Type B pancreatic cell (in vitro differentiated cells): ENCODE measurements around the gene TNFRSF11A. TPM values are rescaled to one million over a fixed set of nuclear protein-coding genes. Genes with fewer than 3 reads are reported as not detected.

Experiments used
- DNase-seq: peaks from one replicate; pipeline ENCODE4 v3.0.0; 2021; ENCODE audit warnings: mixed read lengths; ENCODE audit not compliant: unreplicated experiment; ENCODE audit errors: extremely low spot score
- H3K27ac Mint-ChIP-seq: 2 replicates; pipeline ENCODE4 v1.8.0; 2021; ENCODE audit warnings: mild to moderate bottlenecking, mixed read lengths
- H3K27me3 Mint-ChIP-seq: 2 replicates; pipeline ENCODE4 v1.8.0; 2021; ENCODE audit warnings: mixed read lengths
- H3K36me3 Mint-ChIP-seq: 2 replicates; pipeline ENCODE4 v1.8.0; 2021; ENCODE audit warnings: mixed read lengths
- H3K4me1 Mint-ChIP-seq: one replicate; pipeline ENCODE4 v1.8.0; 2021; ENCODE audit warnings: mixed read lengths; ENCODE audit not compliant: unreplicated experiment
- H3K4me3 Mint-ChIP-seq: 2 replicates; pipeline ENCODE4 v1.8.0; 2021; ENCODE audit warnings: mild to moderate bottlenecking, mixed read lengths
- H3K9me3 Mint-ChIP-seq: 2 replicates; pipeline ENCODE4 v1.8.0; 2021; ENCODE audit warnings: mixed read lengths
- CTCF ChIP-seq: fragments of 200-600 bp; sonication (generic); conservative IDR thresholded peaks from 2 replicates; pipeline ENCODE4 v1.5.0; 2021; ENCODE audit warnings: antibody characterized with exemption, mild to moderate bottlenecking
- total RNA-seq: library from RNA; stranded (reverse); gene quantifications from 2 replicates; pipeline ENCODE4 v1.2.1, GENCODE V29; 2021; ENCODE audit warnings: low replicate concordance

The TNFRSF11A gene
- total RNA-seq, 1 donor from 2014 or later = 3.5 TPM

GRCh38 chr18:62418258-62418657, 93.1 kb downstream of the TNFRSF11A start:
- H3K9me3 Mint-ChIP-seq = peaks cover 12% of the 10 kb centered on the region
- H3K4me1 Mint-ChIP-seq = peaks cover 6% of the 10 kb centered on the region
- no peak overlapping the region for H3K27ac Mint-ChIP-seq
- no peak for DNase-seq
- no peak for TF ChIP-seq CTCF
- no peak overlapping the region for H3K4me3 Mint-ChIP-seq
- H3K36me3 Mint-ChIP-seq = no peaks in the 10 kb centered on the region
- H3K27me3 Mint-ChIP-seq = peaks cover 10% of the 10 kb centered on the region

- no peaks in the 10 kb centered on the region for H3K36me3 Mint-ChIP-seq
- H3K4me3 Mint-ChIP-seq = peak overlapping the region; percentile 39
- peaks cover 12% of the 10 kb centered on the region for H3K9me3 Mint-ChIP-seq
- H3K27me3 Mint-ChIP-seq = peaks cover 3% of the 10 kb centered on the region
- H3K4me1 Mint-ChIP-seq = peaks cover 6% of the 10 kb centered on the region
- peak overlapping the region; percentile 61 for H3K27ac Mint-ChIP-seq
- TF ChIP-seq CTCF = no peak
- DNase-seq = no peak
Measured at GRCh38 chr18:62420151-62420512, 95.0 kb downstream of the TNFRSF11A start.

- Mint-ChIP-seq H3K4me1 (peaks cover 9% of the 10 kb centered on the region), H3K4me3 (peak overlapping the region; percentile 39), H3K27me3 (peaks cover 5% of the 10 kb centered on the region), H3K36me3 (no peaks in the 10 kb centered on the region), H3K27ac (peak overlapping the region; percentile 61), H3K9me3 (peaks cover 12% of the 10 kb centered on the region)
- no peak for TF ChIP-seq CTCF
- no peak for DNase-seq
Measured at GRCh38 chr18:62420513-62421209, 95.6 kb downstream of the TNFRSF11A start.

- Mint-ChIP-seq H3K4me3 (peak overlapping the region; percentile 80), H3K4me1 (peaks cover 11% of the 10 kb centered on the region), H3K36me3 (no peaks in the 10 kb centered on the region), H3K27me3 (peaks cover 10% of the 10 kb centered on the region), H3K9me3 (peaks cover 3% of the 10 kb centered on the region), H3K27ac (no peak overlapping the region)
- peak; percentile 85 for TF ChIP-seq CTCF
- DNase-seq = no peak
Measured at GRCh38 chr18:62425465-62426190, 100.5 kb downstream of the TNFRSF11A start.

- H3K4me1 Mint-ChIP-seq = peaks cover 7% of the 10 kb centered on the region
- H3K27me3 Mint-ChIP-seq = peaks cover 10% of the 10 kb centered on the region
- H3K9me3 Mint-ChIP-seq = no peaks in the 10 kb centered on the region
- DNase-seq = no peak
- no peak overlapping the region for H3K27ac Mint-ChIP-seq
- H3K4me3 Mint-ChIP-seq = no peak overlapping the region
- TF ChIP-seq CTCF = no peak
- no peaks in the 10 kb centered on the region for H3K36me3 Mint-ChIP-seq
Measured at GRCh38 chr18:62426191-62426488, 101.0 kb downstream of the TNFRSF11A start.
